Liver (tissue), 9 donors: ENCODE data around the gene OR7G1. TPM values are rescaled to one million over a fixed set of nuclear protein-coding genes. Genes with fewer than 3 reads are reported as not detected.
"Not testable (repeated sequence)": the region's sequence is repeated elsewhere in the genome, so short reads cannot be mapped to it uniquely, and the experiment has no call there.

Experiments used
- DNase-seq: peaks from one replicate; pipeline ENCODE4 v3.0.0-alpha.2; 2017; ENCODE audit warnings: low spot score
- H3K27ac ChIP-seq, 2 donors: one replicate each; pipeline ENCODE4 v1.7.0; 2013; ENCODE audit warnings: inconsistent platforms in 2 of 2, low read length in 2 of 2, control low read depth in 1 of 2, low read depth in 1 of 2, mild to moderate bottlenecking in 1 of 2
- H3K27me3 ChIP-seq, 4 donors: one replicate each; pipeline versions ENCODE4 v1.6.1 to v1.7.0; 2013; ENCODE audit warnings: low read length in 3 of 4, inconsistent platforms in 1 of 4, mild to moderate bottlenecking in 1 of 4, moderate library complexity in 1 of 4; ENCODE audit not compliant: control insufficient read depth in 4 of 4, insufficient read depth in 4 of 4
- H3K36me3 ChIP-seq, 4 donors: one replicate each; pipeline versions ENCODE4 v1.6.1 to v1.7.0; 2013; ENCODE audit warnings: low read length in 3 of 4, mild to moderate bottlenecking in 3 of 4, low read depth in 1 of 4, moderate library complexity in 1 of 4; ENCODE audit not compliant: control insufficient read depth in 4 of 4, insufficient read depth in 3 of 4
- H3K4me1 ChIP-seq, 4 donors: one replicate each; pipeline versions ENCODE4 v1.6.1 to v1.7.0; 2013; ENCODE audit warnings: low read length in 3 of 4, mild to moderate bottlenecking in 3 of 4, moderate library complexity in 1 of 4; ENCODE audit not compliant: control insufficient read depth in 4 of 4, insufficient read depth in 4 of 4
- H3K4me3 ChIP-seq, 3 donors: one replicate each; pipeline versions ENCODE4 v1.6.1 to v1.7.0; 2013; ENCODE audit warnings: low read length in 3 of 3, control low read depth in 1 of 3, low read depth in 1 of 3, mild to moderate bottlenecking in 1 of 3
- H3K9ac ChIP-seq, 2 donors: one replicate each; pipeline ENCODE4 v1.7.0; 2013; ENCODE audit warnings: low read length in 2 of 2, mild to moderate bottlenecking in 2 of 2, moderate library complexity in 2 of 2, control low read depth in 1 of 2, low read depth in 1 of 2
- H3K9me3 ChIP-seq, 4 donors: one replicate each; pipeline versions ENCODE4 v1.6.1 to v1.7.0; 2013; ENCODE audit warnings: low read length in 3 of 4; ENCODE audit not compliant: control insufficient read depth in 4 of 4
- EGR1 ChIP-seq, 2 donors: IDR thresholded peaks; 2 replicates each; pipeline ENCODE4 v1.6.1; 2016 to 2018; ENCODE audit warnings: antibody characterized with exemption in 2 of 2, low read depth in 2 of 2
- FOXA1 ChIP-seq: IDR thresholded peaks from 2 replicates; pipeline ENCODE4 v1.6.1; 2016; ENCODE audit warnings: antibody characterized with exemption
- FOXA2 ChIP-seq: IDR thresholded peaks from 2 replicates; pipeline ENCODE4 v1.6.1; 2016; ENCODE audit warnings: antibody characterized with exemption
- GABPA ChIP-seq, 2 donors: IDR thresholded peaks in 1 of 2; conservative IDR thresholded peaks in 1 of 2; 2 replicates each; pipeline ENCODE4 v1.6.1; 2016; ENCODE audit warnings: antibody characterized with exemption in 2 of 2, mild to moderate bottlenecking in 1 of 2, moderate library complexity in 1 of 2
- HNF4A ChIP-seq, 2 donors: conservative IDR thresholded peaks; 2 replicates each; pipeline ENCODE4 v1.6.1; 2016; ENCODE audit warnings: antibody characterized with exemption in 2 of 2, mild to moderate bottlenecking in 2 of 2
- HNF4G ChIP-seq: IDR thresholded peaks from 2 replicates; pipeline ENCODE4 v1.6.1; 2016; ENCODE audit warnings: antibody characterized with exemption
- JUND ChIP-seq, 2 donors: IDR thresholded peaks; 2 replicates each; pipeline ENCODE4 v1.6.1; 2016; ENCODE audit warnings: antibody characterized with exemption in 2 of 2
- NR2F2 ChIP-seq: IDR thresholded peaks from 2 replicates; pipeline ENCODE4 v1.6.1; 2016; ENCODE audit warnings: antibody characterized with exemption
- RAD21 ChIP-seq, 2 donors: IDR thresholded peaks; 2 replicates each; pipeline ENCODE4 v1.6.1; 2016; ENCODE audit warnings: antibody characterized with exemption in 2 of 2, mild to moderate bottlenecking in 2 of 2
- RXRA ChIP-seq, 2 donors: IDR thresholded peaks; 2 replicates each; pipeline ENCODE4 v1.6.1; 2017 to 2018; ENCODE audit warnings: antibody characterized with exemption in 2 of 2, mild to moderate bottlenecking in 1 of 2
- SP1 ChIP-seq: IDR thresholded peaks from 2 replicates; pipeline ENCODE4 v1.6.1; 2018; ENCODE audit warnings: antibody characterized with exemption, mild to moderate bottlenecking
- TAF1 ChIP-seq: conservative IDR thresholded peaks from 2 replicates; pipeline ENCODE4 v1.6.1; 2016; ENCODE audit warnings: antibody characterized with exemption, mild to moderate bottlenecking
- YY1 ChIP-seq: IDR thresholded peaks from 2 replicates; pipeline ENCODE4 v1.6.1; 2016; ENCODE audit warnings: antibody characterized with exemption, mild to moderate bottlenecking
- WGBS: extraction: QIAGEN DNeasy Blood & Tissue Kit; methylation state at CpG from one replicate; pipeline ENCODE4 v1.1.7; 2013; 5-methylcytosine and 5-hydroxymethylcytosine counted together
- polyA plus RNA-seq, 2 donors: library from polyadenylated mRNA; stranded (reverse) in 1 of 2; unstranded in 1 of 2; fragments of 200-250 nt in 1 of 2; fragments of >200 nt in 1 of 2; fragmentation: Nextera tagmentation in 1 of 2; extraction: Ambion mirVana in 1 of 2; gene quantifications; one replicate each; pipeline versions ENCODE4 v1.2.1 to v1.2.3, GENCODE V29; 2013 to 2015
- total RNA-seq, 2 donors: library from RNA; depleted of rRNA; stranded (reverse); fragments of >200 nt; gene quantifications; one replicate each; pipeline ENCODE4 v1.2.3, GENCODE V29; 2014
- TF ChIP-seq, protein P1 (sequence below): IDR thresholded peaks from 2 replicates; pipeline ENCODE4 v1.6.1; 2016; ENCODE audit warnings: antibody characterized with exemption, mild to moderate bottlenecking
- TF ChIP-seq, protein P2 (sequence below): IDR thresholded peaks from 2 replicates; pipeline ENCODE4 v1.6.1; 2016; ENCODE audit warnings: antibody characterized with exemption
- TF ChIP-seq, protein P3 (sequence below): IDR thresholded peaks from 2 replicates; pipeline ENCODE4 v1.6.1; 2016; ENCODE audit warnings: antibody characterized with exemption
- TF ChIP-seq, protein P4 (sequence below): IDR thresholded peaks from 2 replicates; pipeline ENCODE4 v1.6.1; 2016; ENCODE audit warnings: antibody characterized with exemption
- donor health status: healthy.
- donor health status: healthy.
- donor health status: healthy.
- donor health status: healthy.
- donor health status: healthy.

The OR7G1 gene
- total and polyA plus RNA-seq, 4 donors: not detected

DNA sequence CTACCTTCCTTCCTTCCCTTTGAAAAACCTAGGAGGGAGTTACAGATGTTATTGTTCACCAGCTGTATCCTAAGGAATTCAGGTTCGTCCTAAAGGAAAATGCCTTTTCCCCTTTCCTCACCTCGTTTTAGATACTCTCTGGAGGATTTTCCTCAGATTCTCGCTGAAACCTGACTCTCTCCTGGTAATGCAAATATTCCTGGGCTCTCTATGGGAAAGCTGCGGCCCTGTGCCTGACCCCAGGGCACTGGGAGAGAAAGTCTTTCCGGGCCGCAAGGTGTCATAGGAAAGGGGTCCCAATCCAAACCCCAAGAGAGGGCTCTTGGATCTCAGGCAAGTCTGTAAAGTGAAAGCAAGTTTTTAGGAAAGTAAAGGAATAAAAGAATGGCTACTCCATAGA is 41.8 kb downstream of the OR7G1 start (continued):
- TF ChIP-seq, protein P1, sequence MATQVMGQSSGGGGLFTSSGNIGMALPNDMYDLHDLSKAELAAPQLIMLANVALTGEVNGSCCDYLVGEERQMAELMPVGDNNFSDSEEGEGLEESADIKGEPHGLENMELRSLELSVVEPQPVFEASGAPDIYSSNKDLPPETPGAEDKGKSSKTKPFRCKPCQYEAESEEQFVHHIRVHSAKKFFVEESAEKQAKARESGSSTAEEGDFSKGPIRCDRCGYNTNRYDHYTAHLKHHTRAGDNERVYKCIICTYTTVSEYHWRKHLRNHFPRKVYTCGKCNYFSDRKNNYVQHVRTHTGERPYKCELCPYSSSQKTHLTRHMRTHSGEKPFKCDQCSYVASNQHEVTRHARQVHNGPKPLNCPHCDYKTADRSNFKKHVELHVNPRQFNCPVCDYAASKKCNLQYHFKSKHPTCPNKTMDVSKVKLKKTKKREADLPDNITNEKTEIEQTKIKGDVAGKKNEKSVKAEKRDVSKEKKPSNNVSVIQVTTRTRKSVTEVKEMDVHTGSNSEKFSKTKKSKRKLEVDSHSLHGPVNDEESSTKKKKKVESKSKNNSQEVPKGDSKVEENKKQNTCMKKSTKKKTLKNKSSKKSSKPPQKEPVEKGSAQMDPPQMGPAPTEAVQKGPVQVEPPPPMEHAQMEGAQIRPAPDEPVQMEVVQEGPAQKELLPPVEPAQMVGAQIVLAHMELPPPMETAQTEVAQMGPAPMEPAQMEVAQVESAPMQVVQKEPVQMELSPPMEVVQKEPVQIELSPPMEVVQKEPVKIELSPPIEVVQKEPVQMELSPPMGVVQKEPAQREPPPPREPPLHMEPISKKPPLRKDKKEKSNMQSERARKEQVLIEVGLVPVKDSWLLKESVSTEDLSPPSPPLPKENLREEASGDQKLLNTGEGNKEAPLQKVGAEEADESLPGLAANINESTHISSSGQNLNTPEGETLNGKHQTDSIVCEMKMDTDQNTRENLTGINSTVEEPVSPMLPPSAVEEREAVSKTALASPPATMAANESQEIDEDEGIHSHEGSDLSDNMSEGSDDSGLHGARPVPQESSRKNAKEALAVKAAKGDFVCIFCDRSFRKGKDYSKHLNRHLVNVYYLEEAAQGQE: no peak
- TF ChIP-seq FOXA1 (no peak), FOXA2 (no peak)

DNA sequence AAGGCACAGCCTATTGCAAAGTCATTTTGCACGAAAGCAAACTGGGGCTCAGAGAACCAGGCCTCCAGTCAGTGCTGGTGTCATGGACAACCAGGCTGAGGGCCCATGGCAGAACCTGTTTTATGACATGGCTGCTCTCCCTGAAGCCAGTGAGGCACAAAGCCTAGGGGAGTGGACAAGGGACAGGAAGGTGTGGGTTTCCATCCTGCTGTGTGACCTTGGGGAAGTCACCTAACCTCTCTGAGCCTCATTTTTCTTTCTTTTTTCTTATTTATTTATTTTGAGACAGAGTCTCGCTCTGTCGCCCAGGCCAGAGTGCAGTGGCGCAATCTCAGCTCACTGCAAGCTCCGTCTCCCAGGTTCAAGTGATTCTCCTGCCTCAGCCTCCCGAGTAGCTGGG is 43.8 kb downstream of the OR7G1 start:
- not testable (repeated sequence) for H3K27me3 ChIP-seq, H3K4me3 ChIP-seq, H3K4me1 ChIP-seq, H3K27ac ChIP-seq, H3K36me3 ChIP-seq, H3K9ac ChIP-seq, H3K9me3 ChIP-seq, DNase-seq
- 91% methylated on average over 6 of the region's 6 CpGs for WGBS

DNA sequence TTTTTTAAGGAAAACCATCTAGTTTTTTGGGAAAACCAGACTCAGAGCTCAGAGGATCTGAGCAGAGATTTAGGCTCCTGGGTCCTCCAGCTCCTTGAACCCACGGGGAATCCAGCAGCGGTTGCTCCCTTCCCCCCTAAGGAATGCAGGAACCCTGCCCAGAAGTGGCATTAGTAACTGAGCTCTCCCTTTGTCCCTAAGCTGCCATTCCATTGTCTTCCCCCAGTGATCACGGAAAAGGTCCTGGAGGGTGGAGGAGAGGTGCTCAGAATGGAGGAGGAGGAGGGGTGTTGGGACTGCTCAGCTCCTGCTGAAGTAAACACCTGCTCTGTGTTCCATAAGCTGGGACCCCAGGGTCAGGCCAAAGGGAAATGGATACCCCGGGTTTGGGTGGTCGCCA is 45.5 kb downstream of the OR7G1 start:
- no peaks in the 10 kb centered on the region for H3K36me3 ChIP-seq
- no peak overlapping the region for H3K27ac ChIP-seq
- no peak overlapping the region for H3K4me3 ChIP-seq
- no peaks in the 10 kb centered on the region for H3K9me3 ChIP-seq
- no peaks in the 10 kb centered on the region for H3K27me3 ChIP-seq
- no peaks in the 10 kb centered on the region for H3K4me1 ChIP-seq
- no peak overlapping the region for H3K9ac ChIP-seq
- TF ChIP-seq, protein P2, sequence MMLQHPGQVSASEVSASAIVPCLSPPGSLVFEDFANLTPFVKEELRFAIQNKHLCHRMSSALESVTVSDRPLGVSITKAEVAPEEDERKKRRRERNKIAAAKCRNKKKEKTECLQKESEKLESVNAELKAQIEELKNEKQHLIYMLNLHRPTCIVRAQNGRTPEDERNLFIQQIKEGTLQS: no peak
- TF ChIP-seq, protein P3, sequence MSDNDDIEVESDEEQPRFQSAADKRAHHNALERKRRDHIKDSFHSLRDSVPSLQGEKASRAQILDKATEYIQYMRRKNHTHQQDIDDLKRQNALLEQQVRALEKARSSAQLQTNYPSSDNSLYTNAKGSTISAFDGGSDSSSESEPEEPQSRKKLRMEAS: no peak
- TF ChIP-seq RAD21 (IDR thresholded peaks at IDR 0.05) (no peak), TAF1 (no peak), JUND (IDR thresholded peaks at IDR 0.05) (no peak), HNF4G (no peak), HNF4A (conservative IDR thresholded peaks at IDR 0.05) (no peak), EGR1 (IDR thresholded peaks at IDR 0.05; ENCODE audit: low read depth in 2 of 2) (no peak), YY1 (no peak), FOXA1 (no peak), RXRA (IDR thresholded peaks at IDR 0.05) (no peak), SP1 (no peak), FOXA2 (no peak), NR2F2 (no peak), GABPA (IDR thresholded peaks at IDR 0.05 in 1 of 2, conservative IDR thresholded peaks at IDR 0.05 in 1 of 2) (no peak)
- TF ChIP-seq, protein P4, sequence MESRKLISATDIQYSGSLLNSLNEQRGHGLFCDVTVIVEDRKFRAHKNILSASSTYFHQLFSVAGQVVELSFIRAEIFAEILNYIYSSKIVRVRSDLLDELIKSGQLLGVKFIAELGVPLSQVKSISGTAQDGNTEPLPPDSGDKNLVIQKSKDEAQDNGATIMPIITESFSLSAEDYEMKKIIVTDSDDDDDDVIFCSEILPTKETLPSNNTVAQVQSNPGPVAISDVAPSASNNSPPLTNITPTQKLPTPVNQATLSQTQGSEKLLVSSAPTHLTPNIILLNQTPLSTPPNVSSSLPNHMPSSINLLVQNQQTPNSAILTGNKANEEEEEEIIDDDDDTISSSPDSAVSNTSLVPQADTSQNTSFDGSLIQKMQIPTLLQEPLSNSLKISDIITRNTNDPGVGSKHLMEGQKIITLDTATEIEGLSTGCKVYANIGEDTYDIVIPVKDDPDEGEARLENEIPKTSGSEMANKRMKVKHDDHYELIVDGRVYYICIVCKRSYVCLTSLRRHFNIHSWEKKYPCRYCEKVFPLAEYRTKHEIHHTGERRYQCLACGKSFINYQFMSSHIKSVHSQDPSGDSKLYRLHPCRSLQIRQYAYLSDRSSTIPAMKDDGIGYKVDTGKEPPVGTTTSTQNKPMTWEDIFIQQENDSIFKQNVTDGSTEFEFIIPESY: no peak
- TF ChIP-seq, protein P1: no peak
- 50% methylated on average over 5 of the region's 5 CpGs for WGBS
- no peak for DNase-seq
